Body of pancreas (tissue), 4 donors: ENCODE data around the gene CDS1.

Experiments
- POLR2A ChIP-seq, 3 donors: fragments of 450-650 bp; IDR thresholded peaks; one replicate each; pipeline ENCODE4 v1.6.1; 2016; ENCODE audit warnings: antibody characterized with exemption in 3 of 3, mild to moderate bottlenecking in 2 of 3
- TF ChIP-seq, protein P1 (sequence below), 7 experiments: fragments of 450-650 bp in 4 of 7; fragments of 200-600 bp in 3 of 7; sonication (generic) in 3 of 7; IDR thresholded peaks; one replicate each; pipeline ENCODE4 v1.5.1; 2016 to 2019; ENCODE audit warnings: antibody characterized with exemption in 7 of 7

DNA sequence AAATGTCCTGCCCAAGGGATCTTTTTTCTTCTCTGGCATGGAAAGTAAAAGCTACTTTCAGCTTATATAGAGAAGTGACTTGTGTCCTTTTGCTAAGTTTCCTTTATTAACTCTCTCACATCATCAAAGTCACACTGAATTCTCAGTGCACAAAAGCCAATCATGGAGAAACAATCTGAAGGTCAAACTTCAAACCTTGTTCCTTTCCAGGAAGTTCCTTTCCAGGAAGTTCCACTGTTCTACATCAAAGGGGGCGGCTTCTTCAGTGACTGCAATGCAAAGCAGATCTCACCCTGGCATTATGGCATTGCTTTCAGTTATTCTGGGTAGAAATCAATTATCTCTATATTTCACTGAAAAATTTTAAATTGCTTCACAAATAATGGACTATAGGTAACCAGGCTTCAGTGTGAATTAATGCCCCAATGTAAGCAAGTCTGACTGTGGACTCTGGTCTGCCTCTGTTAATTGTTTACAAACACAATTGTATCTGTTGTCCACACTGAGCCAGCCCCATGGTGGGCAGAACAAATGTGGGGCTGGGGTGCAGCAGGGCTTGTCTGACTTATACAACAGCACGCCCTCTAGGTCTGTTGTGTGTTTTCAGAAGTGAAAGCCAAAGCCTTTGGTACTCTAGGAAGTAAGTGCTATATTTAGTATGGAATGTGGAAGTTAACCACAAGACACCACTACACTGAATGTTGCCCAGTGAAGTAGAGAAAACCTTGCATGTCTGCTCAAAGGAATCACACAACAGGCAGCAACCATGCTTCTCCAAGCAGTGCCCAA lies 98.8 kb downstream of the CDS1 start:
- TF ChIP-seq POLR2A (IDR thresholded peaks at IDR 0.05), result no peak
- TF ChIP-seq, protein P1, sequence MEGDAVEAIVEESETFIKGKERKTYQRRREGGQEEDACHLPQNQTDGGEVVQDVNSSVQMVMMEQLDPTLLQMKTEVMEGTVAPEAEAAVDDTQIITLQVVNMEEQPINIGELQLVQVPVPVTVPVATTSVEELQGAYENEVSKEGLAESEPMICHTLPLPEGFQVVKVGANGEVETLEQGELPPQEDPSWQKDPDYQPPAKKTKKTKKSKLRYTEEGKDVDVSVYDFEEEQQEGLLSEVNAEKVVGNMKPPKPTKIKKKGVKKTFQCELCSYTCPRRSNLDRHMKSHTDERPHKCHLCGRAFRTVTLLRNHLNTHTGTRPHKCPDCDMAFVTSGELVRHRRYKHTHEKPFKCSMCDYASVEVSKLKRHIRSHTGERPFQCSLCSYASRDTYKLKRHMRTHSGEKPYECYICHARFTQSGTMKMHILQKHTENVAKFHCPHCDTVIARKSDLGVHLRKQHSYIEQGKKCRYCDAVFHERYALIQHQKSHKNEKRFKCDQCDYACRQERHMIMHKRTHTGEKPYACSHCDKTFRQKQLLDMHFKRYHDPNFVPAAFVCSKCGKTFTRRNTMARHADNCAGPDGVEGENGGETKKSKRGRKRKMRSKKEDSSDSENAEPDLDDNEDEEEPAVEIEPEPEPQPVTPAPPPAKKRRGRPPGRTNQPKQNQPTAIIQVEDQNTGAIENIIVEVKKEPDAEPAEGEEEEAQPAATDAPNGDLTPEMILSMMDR (IDR thresholded peaks at IDR 0.05), result no peak
